Left forelimb (tissue), 1 donor: Measurements from ENCODE around the gene TMEM132D.

Source experiments
- DNase-seq: peaks from one replicate; pipeline ENCODE4 v3.0.0-alpha.2; 2018; ENCODE audit warnings: low spot score

The TMEM132D gene

DNA sequence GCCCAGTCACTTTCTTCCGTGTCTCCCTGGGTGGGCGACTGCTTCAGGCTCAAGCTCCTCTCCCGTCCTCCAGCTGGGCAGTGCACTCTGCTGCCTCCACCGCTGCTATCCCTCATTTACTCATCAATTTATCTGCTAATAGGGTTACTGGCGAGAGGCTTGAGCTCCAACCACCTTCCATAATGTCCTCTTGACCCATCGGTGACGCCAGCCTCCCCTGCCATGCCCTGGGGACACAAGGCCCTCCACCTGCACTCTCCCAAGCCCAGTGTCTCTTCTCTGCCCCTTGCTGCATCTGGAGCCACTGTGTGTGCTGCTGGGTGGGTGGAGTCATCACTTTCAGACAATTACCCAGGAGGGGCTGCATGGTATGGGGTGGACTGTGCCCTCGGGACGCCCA is 78.5 kb downstream of the TMEM132D start:
- no peak for DNase-seq

DNA sequence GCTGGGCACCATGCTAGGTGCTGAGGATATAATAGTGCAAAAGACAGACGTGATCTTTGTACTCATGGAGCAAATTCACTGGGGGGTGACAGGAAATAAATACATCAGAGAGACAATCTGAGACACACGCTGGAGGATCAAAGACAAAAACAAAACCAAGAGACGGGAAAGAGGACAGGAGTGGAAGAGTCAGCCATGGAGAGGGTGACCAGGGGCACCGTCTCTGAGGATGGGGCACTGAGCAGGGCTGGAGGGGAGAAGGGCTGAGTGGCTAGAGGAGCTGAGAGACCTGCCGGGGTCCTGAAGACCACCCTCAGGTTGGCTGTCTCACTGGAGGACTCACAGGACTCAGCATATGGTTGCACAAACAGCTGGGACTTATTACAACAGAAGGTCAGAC is 81.9 kb downstream of the TMEM132D start:
- no peak for DNase-seq

DNA sequence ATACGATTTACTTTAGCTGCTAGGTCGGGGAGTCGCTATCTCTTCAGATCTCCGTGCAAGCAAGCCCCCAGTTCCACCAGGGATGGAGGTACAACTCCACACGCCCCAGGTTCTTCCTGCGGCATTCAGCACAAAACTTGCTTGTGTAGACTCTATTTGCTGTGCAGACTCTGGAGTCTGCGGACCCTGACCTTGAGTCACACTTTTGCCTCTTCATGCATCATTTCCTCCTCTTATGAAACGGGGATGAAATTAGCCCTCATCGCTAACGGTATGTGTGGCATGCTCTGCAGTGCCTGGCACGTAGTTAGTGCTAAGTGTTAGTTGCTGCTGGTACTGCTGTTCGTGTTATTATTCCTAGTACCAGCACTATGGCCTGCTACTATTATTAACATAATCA is 84.4 kb downstream of the TMEM132D start:
- no peak for DNase-seq

DNA sequence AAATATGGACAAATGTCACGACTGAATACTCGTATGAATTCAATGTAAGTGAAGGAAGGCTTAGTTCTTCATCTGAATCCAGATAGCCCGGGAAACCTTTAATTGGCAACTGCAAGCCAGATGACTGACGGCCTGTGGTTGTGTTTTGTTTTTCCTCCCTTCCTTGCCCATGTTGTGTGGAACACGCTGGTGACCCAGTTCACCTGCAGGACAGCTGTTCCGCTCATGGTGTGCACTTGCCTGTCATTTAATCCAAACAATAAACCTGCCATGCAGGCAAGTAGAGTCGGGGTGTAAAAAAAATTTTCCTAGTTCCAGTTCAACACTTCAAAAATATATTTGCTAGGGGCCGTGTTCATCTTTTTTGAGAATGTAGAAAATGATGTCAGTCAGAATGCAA is 88.0 kb downstream of the TMEM132D start:
- no peak for DNase-seq

DNA sequence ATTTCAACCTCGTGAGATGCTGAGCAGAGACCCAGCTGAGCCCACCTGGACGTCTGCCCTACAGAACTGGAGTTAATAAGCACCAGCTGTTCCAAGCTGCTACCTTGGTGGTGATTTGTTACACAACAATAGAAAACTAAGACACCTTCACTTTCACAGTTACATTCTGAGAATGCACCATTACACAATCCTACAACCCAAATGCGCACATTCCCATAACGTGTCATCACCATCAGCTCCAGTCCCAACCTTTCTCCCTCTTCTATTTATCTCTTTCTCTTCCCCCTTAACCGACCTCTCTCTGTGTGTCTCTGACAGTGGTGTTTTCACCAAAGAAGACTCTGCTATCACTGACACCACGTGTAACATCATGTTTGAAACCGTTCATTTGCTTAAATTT is 91.9 kb downstream of the TMEM132D start:
- no peak for DNase-seq

DNA sequence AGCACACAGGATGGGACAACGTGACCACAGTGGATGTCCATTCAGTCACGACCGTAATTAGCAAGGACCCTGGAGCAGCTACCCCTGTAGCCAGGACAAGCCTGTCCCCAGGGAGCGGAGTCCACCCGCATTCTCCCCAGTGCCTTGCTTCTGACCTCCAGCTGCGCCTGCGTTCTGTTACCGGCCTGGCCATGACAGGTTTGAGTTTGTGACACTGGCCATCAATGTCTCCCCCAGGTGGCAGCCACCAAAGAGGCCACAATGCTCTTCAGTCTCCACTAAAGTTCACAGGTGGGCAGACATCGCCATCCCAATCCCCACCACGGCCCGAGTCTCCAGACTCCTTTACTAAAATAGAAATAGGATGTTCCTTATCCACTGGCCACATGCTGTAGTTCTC is 96.7 kb downstream of the TMEM132D start:
- DNase-seq: peak; percentile 53

DNA sequence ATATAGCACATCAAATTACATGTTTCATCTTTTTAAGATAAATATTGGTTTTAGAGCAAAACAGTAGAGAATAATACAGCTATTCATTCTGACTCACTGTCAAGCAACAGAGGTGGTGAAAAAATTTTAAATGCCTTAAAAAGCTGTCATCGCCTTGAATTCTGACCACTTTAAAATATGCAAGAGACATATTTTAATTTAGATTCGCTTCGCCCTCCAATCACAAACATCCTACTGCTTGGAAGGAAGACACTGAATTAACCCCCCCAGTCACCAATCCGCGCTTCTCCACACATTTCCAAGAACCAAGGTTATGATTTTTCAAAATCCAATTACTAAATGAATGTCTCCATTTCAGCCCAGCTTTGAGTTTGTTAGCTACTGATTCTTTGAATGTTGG is 112.4 kb downstream of the TMEM132D start:
- DNase-seq: no peak

DNA sequence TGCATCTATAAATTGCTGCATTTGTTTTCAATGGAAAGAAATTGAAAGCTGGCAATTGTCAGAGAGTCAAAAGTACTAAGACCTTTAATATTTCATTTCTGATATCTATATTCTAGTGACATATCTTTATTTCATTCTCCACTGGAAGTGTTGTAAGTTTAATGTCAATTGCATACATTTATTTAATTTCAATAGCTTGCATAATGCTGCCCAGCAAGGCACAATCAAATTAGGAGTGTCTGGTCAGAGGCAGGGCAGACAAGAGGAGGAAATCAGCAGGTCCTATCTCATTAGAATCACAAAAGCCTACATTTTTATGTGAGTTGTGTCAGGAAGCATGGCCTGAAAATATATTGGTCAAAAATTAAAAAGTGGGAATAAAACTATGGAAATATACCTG is 112.9 kb downstream of the TMEM132D start:
- no peak for DNase-seq

DNA sequence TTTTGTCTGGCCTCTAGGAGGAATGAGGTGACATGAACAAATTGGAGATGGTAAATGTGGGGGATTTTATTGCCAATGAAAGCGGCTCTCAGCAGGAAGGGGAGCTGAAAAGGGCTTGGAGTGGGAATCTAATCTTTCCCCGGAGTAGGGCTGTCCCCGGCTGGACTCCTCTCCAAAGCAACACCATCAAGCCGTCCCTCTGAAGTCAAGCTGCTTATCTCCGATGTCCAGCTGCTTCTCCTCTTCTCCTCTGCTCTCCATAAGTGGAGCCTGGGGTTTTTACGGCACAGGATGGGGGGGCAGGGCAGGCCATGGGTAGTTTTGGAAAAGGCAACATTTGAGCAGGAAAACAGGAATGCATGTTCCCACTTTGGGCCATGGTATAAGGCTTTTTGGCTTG is 113.5 kb downstream of the TMEM132D start:
- no peak for DNase-seq

DNA sequence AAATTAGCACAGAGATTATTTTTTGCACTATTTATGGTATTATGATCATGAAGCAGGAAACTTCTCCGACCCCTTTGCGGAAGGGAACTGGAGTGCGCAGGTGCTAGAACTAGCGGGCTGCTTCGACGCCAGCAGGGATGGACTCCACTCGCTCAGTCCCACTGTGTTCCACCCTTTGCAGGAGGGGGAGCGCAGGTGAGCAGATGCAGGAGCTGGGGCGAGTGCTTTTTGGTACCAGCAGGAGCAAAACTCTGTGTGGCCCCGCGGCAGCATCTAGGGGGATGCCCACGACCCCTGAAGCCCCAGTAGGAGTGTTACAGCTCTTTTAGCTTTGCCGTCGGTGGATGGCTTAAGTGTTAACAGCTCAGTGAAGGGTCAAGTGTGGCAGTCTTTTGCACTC is 113.9 kb downstream of the TMEM132D start:
- DNase-seq: no peak

DNA sequence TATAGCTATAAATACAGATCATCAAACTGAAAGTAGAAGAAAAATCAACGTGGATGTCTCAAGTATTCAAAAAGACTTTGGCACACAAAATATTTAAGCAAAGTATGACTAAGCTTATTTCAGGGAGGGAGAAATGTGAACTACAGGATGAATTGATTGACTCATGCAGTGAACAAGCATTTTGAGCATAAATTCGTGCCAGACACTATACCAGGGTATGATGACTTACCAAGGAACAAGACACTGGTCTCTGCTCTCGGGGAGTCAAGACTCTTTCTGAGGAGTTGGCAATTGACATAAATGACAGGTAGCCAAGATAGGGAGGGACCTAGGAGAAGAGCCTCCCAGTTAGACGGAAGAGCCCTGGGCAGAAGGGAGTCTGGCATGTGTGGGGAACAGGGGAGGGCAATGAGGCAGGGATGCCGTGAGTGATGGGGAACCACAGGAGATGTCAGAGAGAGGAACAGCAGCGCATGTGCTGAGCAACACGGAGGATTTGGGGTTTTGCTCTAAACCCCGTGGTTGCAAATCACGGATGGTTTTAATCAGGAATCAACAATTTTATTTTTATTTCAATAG is 115.2 kb downstream of the TMEM132D start:
- DNase-seq: no peak

DNA sequence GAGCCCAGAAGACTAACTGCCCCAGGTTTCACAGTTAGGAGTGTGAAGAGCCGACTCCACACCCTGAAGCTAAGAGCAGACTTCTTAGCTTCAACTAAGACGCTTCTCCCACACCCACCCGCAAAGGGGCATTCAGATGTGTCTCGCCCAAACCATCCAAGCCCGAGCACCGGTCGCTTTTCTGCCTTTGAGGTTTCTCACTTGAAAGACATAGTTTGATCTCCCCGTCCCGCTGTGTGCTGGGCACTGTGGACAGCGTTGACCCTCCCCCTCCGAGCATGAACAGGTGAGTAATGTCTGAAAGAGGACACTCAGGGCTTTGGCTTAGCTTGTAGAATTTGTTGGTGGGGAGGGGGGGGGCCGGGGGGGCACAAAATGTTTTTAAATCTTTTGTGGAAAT is 123.8 kb downstream of the TMEM132D start:
- no peak for DNase-seq

DNA sequence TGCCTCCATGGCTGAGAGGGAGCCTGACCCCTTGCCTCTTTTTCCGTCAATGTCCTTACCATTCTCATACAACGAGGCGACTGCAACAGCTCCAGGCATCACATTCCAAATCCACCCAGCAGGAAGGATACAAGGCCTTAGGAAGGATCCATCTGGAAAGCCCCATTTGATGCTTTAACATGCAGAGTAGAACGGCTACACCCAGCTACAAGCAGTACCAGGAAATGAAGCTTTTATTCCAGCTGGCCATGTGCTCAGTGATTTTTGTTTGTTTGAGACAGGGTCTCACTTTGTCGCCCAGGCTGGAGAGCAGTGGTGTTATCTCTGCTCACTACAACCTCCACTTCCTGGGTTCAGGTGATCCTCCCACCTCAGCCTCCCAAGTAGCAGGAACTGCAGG is 124.8 kb downstream of the TMEM132D start:
- no peak for DNase-seq

DNA sequence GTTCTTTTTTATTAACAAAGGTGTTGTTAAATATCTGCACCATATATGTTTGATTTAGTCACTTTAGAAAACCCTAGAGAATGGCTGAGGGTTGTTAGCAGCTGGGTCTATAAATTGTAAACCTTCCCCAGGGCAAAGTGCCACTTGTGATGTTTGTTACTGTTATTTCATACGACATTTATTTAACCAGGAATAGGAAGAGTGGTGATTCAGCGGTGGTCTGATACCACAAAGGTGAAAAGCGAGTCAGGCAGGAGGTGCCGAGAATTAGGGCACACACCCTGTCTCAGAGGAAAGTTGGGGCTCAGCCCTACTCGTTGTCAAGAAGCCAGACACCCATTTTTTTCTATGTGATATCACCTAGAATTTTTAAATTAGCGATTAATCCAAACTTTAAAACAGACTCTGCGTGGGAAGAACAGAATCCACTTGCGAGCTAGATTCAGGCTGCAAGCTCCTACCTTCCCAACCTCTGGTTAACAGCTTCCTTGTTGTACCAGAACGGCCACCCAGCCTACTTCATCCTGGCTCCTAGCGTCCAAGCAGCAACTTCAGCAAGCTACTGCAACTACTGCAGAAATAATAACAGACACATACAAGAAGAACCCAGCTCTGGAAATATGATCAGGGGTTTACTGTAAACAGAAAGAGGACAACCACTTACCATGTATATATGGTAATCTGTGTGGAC is 126.7 kb downstream of the TMEM132D start:
- DNase-seq: no peak

DNA sequence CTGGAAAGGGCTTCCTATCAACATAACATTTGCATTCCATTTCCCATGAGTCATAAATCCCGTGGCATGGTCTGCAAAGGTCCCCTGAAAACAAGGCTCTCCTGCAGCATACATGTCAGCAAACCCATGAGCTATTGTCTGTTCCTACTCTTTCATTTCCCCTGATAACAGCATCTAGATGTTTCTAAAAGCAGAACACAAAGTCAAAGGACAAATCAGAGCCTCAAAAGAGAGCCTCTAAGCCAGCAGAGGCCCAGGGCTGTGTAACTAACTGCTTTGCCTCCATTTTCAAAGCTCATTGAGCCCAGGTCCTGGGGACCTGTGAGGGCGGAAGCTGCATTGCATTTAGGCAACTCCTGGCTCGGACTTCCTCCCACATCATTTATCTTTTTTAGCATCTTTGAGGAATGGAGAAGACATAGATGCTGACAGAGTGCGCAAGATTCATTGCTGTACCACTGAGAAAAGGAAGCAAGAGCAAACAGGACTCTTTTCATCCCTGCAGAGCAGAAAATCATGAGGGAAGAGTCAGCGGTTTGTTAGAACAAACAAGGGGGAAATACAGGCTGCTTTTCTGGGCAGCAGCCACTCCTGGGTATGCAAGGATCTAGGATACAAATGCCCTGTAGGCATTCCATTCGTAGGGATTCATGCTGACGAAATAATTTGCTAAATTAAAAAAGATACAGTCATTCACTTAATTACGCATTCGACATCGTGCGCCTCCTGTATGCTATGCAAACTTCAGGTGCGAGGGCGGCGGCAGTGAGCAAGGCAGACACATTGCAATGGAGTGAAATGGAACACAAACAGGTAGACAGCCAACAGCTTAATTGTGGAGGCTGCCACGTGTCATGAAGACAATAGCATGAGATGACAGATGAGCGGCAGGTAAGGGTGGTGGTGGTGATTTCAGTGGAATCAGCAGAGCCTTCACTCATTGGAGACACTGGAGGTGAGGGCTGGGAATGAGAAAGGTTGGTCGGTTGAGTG is 131.0 kb downstream of the TMEM132D start:
- DNase-seq: no peak

DNA sequence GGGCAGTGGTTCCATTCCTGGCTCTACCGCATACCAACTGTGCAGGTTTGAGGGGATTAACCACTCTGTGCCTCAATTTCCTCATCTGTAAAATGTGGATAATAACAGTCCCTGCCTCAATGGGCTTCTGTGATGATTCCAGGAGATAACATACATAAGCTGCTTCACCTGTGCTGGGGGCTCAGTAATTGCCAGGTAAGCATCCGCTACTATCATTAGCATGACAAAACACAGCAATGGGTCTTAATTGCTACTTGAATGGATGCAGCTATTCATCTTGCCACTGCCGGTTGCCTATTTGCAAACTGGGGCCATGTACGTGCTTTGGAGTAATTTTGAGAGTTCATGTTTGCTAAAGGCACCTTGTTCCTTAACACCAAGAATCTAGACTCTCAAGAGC is 132.6 kb downstream of the TMEM132D start:
- no peak for DNase-seq

DNA sequence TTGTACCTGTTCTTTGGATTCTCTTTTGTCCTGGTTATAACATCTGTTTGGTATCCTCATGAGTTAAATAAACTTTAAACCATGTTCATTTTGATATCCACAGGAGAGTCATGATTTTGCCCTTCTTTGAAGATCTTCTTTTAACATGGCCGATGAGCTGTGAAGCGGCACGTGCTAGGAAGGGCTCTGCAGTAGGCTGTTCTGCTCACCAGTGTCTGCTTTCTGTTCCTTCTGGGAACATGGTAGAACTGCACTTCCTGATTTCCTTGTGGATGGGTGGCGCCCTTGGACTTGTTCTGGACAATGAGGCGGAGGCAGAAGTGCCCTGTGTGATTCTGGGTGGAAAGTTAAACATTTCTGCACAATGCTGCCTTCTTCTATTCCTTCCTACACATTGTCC is 138.1 kb downstream of the TMEM132D start:
- no peak for DNase-seq

DNA sequence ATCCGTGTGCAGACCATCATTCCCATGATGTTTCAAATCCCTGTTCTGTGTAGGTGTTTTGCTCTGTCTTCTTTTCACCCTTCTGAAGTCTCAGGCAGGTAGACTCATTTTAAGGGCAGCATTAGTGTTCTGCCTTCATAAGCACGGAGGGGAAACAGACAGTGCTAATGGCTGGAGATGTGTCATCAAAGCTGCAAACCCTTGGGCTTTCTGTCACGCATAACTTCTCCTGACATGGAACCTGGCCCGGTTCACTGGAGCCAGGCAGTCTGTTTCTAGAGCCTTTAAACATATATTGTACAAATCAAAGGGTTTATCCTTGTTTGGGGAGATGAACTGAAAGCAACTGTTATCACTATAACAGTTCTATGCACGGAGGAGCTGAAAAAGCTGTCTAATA is 141.4 kb downstream of the TMEM132D start:
- DNase-seq: no peak

DNA sequence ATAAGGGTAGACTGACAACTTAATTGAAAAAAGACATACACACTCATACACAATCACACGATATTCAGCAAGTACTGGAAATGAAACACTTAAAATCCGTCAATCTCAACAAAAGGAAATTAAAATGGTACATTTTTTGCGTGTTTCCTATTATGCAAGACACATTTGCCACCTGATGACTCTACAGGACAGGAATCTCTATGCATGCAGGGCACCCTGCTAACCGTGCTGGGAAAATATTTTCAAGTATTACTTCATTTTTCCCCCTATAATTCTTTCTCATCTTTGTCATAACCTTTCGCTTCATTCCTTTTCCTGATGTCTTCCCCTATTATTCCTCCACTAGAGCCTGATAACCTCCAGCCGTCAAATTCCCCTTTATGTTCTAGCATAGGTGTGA is 150.2 kb downstream of the TMEM132D start:
- DNase-seq: no peak

DNA sequence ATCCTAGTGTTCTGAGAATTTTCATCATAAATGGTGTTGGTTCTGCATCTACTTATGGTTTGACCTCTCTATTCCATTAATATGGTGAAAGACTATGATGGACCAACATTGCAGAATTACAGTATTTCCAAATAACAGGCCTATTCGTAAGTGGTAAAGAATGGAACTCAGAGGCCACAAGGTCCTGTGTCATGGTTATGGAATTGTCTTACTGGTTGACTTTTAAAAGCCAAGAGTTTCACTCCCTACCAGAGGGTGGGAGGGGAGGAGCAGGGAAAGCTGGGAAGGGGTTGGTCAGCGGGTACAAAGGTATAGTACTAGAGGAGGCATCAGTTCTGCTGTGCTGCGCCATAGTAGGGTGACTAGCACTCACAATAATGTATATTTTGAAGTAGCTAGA is 153.4 kb downstream of the TMEM132D start:
- no peak for DNase-seq

DNA sequence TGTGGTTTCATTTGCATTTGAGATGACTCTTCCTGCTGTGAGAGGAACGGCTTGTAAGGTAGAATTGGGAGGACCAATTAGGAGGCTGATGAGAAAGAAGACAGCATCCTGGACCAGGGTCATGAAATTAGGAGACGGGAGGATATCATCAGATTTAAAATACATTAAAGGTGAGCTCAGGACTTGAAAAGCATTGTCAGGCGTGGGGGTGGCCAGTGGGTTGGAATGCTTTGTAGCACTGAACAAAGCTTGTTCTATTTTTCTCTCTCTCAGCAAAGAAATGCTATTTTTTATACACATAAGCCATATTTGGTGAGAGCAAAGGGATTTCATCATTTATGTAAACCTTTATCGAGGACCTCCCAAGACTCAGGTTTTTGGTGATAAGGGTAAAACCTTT is 157.5 kb downstream of the TMEM132D start:
- DNase-seq: no peak

DNA sequence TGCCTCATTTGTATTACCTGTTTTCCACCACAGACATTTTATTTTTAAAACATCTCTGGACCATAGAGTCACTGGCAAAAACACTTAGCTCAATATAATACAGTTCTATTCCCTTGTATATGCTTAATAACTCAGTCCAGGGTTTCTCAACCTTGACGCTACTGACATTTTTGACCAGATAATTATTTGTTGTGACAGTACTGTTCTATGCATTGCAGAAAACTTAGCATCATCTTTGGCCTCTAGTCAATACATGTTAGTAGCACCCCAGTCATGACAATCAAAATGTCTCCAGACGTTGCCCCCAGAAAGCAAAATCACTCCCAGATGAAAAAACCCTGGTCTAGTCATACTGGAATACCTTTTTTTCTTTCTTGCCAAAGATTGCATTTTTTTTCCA is 174.7 kb downstream of the TMEM132D start:
- no peak for DNase-seq

DNA sequence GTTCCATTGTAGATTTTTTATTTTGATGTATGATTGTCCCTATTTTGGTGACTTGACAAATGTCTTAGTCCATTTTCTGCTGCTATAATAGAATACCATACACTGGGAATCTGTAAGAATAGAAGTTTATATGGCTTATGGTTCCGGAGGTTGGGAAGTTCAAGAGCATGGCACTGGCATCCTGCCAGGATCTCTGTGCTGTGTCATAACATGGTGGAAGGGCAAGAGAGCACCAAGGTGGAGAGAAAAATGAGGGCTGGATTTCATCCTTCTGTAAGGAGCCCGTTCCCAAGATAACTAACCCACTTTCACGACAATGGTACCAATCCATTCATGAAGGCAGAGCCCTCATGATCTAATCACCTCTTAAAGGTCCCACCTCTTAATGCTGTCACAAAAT is 176.7 kb downstream of the TMEM132D start:
- DNase-seq: no peak
